SK-N-SH (cell line): ENCODE results near the gene IL11. TPM values are rescaled to one million over a fixed set of nuclear protein-coding genes. Genes with fewer than 3 reads are reported as not detected.

ENCODE experiments used
- CTCF ChIA-PET: fragments of 300-600, 350-600 bp; formaldehyde crosslinking; extraction: SDS; loops from one replicate; lab custom pipeline; 2021; lab: Yijun Ruan, JAX
- POLR2A ChIA-PET: fragments of 350-600 bp; sonication (Branson Sonifier 250); formaldehyde crosslinking; extraction: SDS; loops from one replicate; lab custom pipeline; 2020; ENCODE audit warnings: antibody characterized with exemption, inconsistent platforms; lab: Yijun Ruan, JAX
- DNase-seq: peaks from one replicate; pipeline ENCODE4 v3.0.0; 2012
- H2AFZ ChIP-seq: fragments of 200-600 bp; sonication (generic); 2 replicates; pipeline ENCODE4 v1.8.1; 2016; ENCODE audit warnings: antibody characterized with exemption, mild to moderate bottlenecking, low read depth
- H3F3A ChIP-seq: fragments of 200-600 bp; sonication (generic); replicated peaks from 2 replicates; pipeline ENCODE3; 2016; ENCODE audit warnings: antibody characterized with exemption, mild to moderate bottlenecking; ENCODE audit not compliant: insufficient read depth
- H3K27ac ChIP-seq, 2 experiments: fragments of 200-500 bp in 1 of 2; fragments of 200-600 bp in 1 of 2; sonication (Bioruptor generic) in 1 of 2; sonication (generic), shearing (Covaris generic) in 1 of 2; 2 replicates each; pipeline versions ENCODE4 v1.5.1 to v1.6.1; 2014 to 2016; ENCODE audit warnings: low read depth in 2 of 2, inconsistent platforms in 1 of 2, low read length in 1 of 2, mild to moderate bottlenecking in 1 of 2, mixed read lengths in 1 of 2
- H3K27me3 ChIP-seq: fragments of 200-600 bp; sonication (generic), shearing (Covaris generic); 2 replicates; pipeline ENCODE4 v1.6.1; 2016; ENCODE audit warnings: mixed run types; ENCODE audit not compliant: insufficient read depth
- H3K36me3 ChIP-seq, 2 experiments: fragments of 200-500 bp in 1 of 2; fragments of 200-600 bp in 1 of 2; sonication (Bioruptor generic) in 1 of 2; sonication (generic) in 1 of 2; replicated peaks in 1 of 2; 2 replicates each; pipeline versions ENCODE3 to v1.5.1; 2014 to 2016; ENCODE audit warnings: low read length in 1 of 2, mild to moderate bottlenecking in 1 of 2; ENCODE audit not compliant: insufficient read depth in 2 of 2, control insufficient read depth in 1 of 2
- H3K4me1 ChIP-seq, 2 experiments: fragments of 200-500 bp in 1 of 2; fragments of 200-600 bp in 1 of 2; sonication (Bioruptor generic) in 1 of 2; sonication (generic), shearing (Covaris generic) in 1 of 2; 2 replicates each; pipeline versions ENCODE4 v1.5.1 to v1.6.1; 2014 to 2016; ENCODE audit warnings: low read depth in 1 of 2, low read length in 1 of 2, mixed run types in 1 of 2; ENCODE audit not compliant: insufficient read depth in 2 of 2, control insufficient read depth in 1 of 2
- H3K4me2 ChIP-seq: fragments of 200-600 bp; sonication (generic), shearing (Covaris generic); 2 replicates; pipeline ENCODE4 v1.6.1; 2017; ENCODE audit warnings: mixed run types
- H3K4me3 ChIP-seq, 2 experiments: fragments of 200-500 bp in 1 of 2; fragments of 200-600 bp in 1 of 2; sonication (Bioruptor generic) in 1 of 2; sonication (generic), shearing (Covaris generic) in 1 of 2; 2 replicates each; pipeline versions ENCODE4 v1.5.1 to v1.8.1; 2014 to 2016; ENCODE audit warnings: low read depth in 2 of 2, inconsistent platforms in 1 of 2, low read length in 1 of 2, mild to moderate bottlenecking in 1 of 2, mixed read lengths in 1 of 2, moderate library complexity in 1 of 2
- H3K79me2 ChIP-seq: fragments of 200-600 bp; sonication (generic); 2 replicates; pipeline ENCODE4 v1.8.1; 2017; ENCODE audit warnings: mild to moderate bottlenecking; ENCODE audit not compliant: insufficient read depth
- H3K9ac ChIP-seq: fragments of 200-600 bp; sonication (generic); 2 replicates; pipeline ENCODE4 v1.6.1; 2017; ENCODE audit warnings: mixed run types
- H3K9me2 ChIP-seq: fragments of 200-600 bp; sonication (generic); 2 replicates; pipeline ENCODE4 v1.6.1; 2017; ENCODE audit warnings: mixed run types
- H3K9me3 ChIP-seq: fragments of 200-600 bp; sonication (generic); 2 replicates; pipeline ENCODE4 v1.6.1; 2017; ENCODE audit warnings: mixed run types, mild to moderate bottlenecking, moderate library complexity
- H4K20me1 ChIP-seq: fragments of 200-600 bp; sonication (generic); 2 replicates; pipeline ENCODE4 v1.6.1; 2017; ENCODE audit warnings: mild to moderate bottlenecking, mixed run types; ENCODE audit not compliant: insufficient read depth
- CTCF ChIP-seq: fragments of 200-600 bp; sonication (generic); IDR thresholded peaks from 2 replicates; pipeline ENCODE4 v1.6.1; 2017; ENCODE audit warnings: antibody characterized with exemption, mild to moderate bottlenecking, moderate library complexity
- ELF1 ChIP-seq: IDR thresholded peaks from 2 replicates; pipeline ENCODE4 v1.4.0; 2012
- EP300 ChIP-seq, 2 experiments: IDR thresholded peaks; 2 replicates each; pipeline versions ENCODE4 v1.4.0 to v1.6.1; 2012; ENCODE audit warnings: borderline replicate concordance in 1 of 2, low read depth in 1 of 2, low read length in 1 of 2
- EZH2phosphoT487 ChIP-seq: fragments of 200-600 bp; sonication (generic); IDR thresholded peaks from 2 replicates; pipeline ENCODE4 v1.6.1; 2017; ENCODE audit warnings: low read depth, mixed run types, mild to moderate bottlenecking, antibody characterized with exemption, moderate library complexity, borderline replicate concordance
- MAX ChIP-seq: IDR thresholded peaks from 2 replicates; pipeline ENCODE4 v1.4.0; 2012; ENCODE audit warnings: low read depth
- MEF2A ChIP-seq: IDR thresholded peaks from 2 replicates; pipeline ENCODE4 v1.4.0; 2012; ENCODE audit warnings: low read depth, borderline replicate concordance
- NFIC ChIP-seq: IDR thresholded peaks from 2 replicates; pipeline ENCODE4 v1.4.0; 2012; ENCODE audit warnings: borderline replicate concordance
- POLR2AphosphoS5 ChIP-seq: IDR thresholded peaks from 2 replicates; pipeline ENCODE4 v1.6.1; 2012; ENCODE audit warnings: low read depth, low read length
- RAD21 ChIP-seq: IDR thresholded peaks from 2 replicates; pipeline ENCODE4 v1.6.1; 2012; ENCODE audit warnings: mild to moderate bottlenecking, low read length
- SMC3 ChIP-seq: IDR thresholded peaks from 2 replicates; pipeline ENCODE4 v1.6.1; 2012; ENCODE audit warnings: low read depth, low read length, improper control_type of control experiment
- TAF1 ChIP-seq: IDR thresholded peaks from 2 replicates; pipeline ENCODE4 v1.6.1; 2012; ENCODE audit warnings: low read depth, mild to moderate bottlenecking, low read length, moderate library complexity, borderline replicate concordance
- TCF12 ChIP-seq: IDR thresholded peaks from 2 replicates; pipeline ENCODE4 v1.4.0; 2012
- TEAD4 ChIP-seq: IDR thresholded peaks from 2 replicates; pipeline ENCODE4 v1.4.0; 2012; ENCODE audit warnings: mild to moderate bottlenecking, borderline replicate concordance; ENCODE audit not compliant: insufficient read depth
- YY1 ChIP-seq: IDR thresholded peaks from 2 replicates; pipeline ENCODE4 v1.4.0; 2012; ENCODE audit warnings: low read depth, mild to moderate bottlenecking
- WGBS: methylation state at CpG from one replicate; pipeline ENCODE4 v1.1.6; 2017; ENCODE audit warnings: low lambda C conversion rate; 5-methylcytosine and 5-hydroxymethylcytosine counted together
- polyA plus RNA-seq, 3 experiments: library from polyadenylated mRNA; depleted of rRNA; stranded (reverse); fragments of >200 nt; gene quantifications; 2 replicates each; pipeline ENCODE4 v1.2.3, GENCODE V29; 2012
- TF ChIP-seq, protein P1 (sequence below): IDR thresholded peaks from 2 replicates; pipeline ENCODE4; 2012

Gene IL11
- polyA plus RNA-seq, 1 of the 3 experiments (the other 2 are of a cell fraction) = 13.2 TPM

DNA sequence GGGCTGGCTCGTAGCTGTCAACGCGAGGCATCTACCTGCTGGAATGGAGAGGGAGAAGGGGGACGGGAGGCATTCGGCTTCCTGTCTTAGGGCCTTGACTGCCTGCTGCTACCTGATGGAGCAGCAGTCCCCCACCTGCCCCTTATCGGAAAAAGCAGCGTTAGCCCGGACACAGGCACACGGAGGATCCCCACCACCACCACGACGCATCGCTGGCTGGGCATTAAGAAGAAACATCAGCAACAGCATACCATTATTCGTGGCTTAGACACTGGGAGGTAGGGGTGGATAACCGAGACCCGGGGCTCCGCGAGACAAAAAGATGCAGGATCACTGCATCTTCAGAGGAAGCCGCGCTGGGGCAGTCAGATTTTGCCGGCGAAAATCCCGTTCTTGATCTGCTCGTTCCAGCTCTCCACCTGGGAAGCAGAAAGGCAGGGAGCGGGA lies 16.9 kb downstream of the IL11 start:
- POLR2A ChIA-PET = interaction anchor here (1.6 to 1.7 kb wide), 2 partner anchors 14 to 31 kb away, joined by 5 to 7 read pairs; partner anchors contain the start of genes KMT5C and TMEM238
- peaks cover 38% of the 10 kb centered on the region for H3K27me3 ChIP-seq
- H3K36me3 ChIP-seq = no peaks in the 10 kb centered on the region
- TF ChIP-seq POLR2AphosphoS5 (no peak), EZH2phosphoT487 (no peak), RAD21 (no peak), MAX (no peak), TEAD4 (no peak), TCF12 (no peak), ELF1 (no peak), MEF2A (no peak), CTCF (no peak), SMC3 (no peak), TAF1 (no peak), NFIC (no peak), YY1 (no peak)
- TF ChIP-seq, protein P1, sequence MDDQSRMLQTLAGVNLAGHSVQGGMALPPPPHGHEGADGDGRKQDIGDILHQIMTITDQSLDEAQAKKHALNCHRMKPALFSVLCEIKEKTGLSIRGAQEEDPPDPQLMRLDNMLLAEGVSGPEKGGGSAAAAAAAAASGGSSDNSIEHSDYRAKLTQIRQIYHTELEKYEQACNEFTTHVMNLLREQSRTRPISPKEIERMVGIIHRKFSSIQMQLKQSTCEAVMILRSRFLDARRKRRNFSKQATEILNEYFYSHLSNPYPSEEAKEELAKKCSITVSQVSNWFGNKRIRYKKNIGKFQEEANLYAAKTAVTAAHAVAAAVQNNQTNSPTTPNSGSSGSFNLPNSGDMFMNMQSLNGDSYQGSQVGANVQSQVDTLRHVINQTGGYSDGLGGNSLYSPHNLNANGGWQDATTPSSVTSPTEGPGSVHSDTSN = no peak
- no peak overlapping the region for H3K9ac ChIP-seq
- peak overlapping the region; percentile 49 to 59 for H3K4me3 ChIP-seq
- no peaks in the 10 kb centered on the region for H3K9me3 ChIP-seq
- no peak overlapping the region; the same call in 1 of the 2 replicates for H2AFZ ChIP-seq
- peaks cover 0 to 17% of the 10 kb centered on the region in 2 experiments; a peak in 1 of 4 replicates for H3K4me1 ChIP-seq
- WGBS = 11% methylated on average over 13 of the region's 24 CpGs
- CTCF ChIA-PET = interaction anchor here (1.0 to 2.5 kb wide), 3 partner anchors 9 to 52 kb away, joined by 3 to 9 read pairs (median 6); partner anchors contain the start of gene KMT5C
- no peaks in the 10 kb centered on the region for H4K20me1 ChIP-seq
- peaks cover 12% of the 10 kb centered on the region for H3F3A ChIP-seq
- no peaks in the 10 kb centered on the region for H3K9me2 ChIP-seq
- DNase-seq = no peak
- no peak overlapping the region for H3K27ac ChIP-seq
- H3K79me2 ChIP-seq = no peaks in the 10 kb centered on the region
- peak overlapping the region; percentile 95 for H3K4me2 ChIP-seq

DNA sequence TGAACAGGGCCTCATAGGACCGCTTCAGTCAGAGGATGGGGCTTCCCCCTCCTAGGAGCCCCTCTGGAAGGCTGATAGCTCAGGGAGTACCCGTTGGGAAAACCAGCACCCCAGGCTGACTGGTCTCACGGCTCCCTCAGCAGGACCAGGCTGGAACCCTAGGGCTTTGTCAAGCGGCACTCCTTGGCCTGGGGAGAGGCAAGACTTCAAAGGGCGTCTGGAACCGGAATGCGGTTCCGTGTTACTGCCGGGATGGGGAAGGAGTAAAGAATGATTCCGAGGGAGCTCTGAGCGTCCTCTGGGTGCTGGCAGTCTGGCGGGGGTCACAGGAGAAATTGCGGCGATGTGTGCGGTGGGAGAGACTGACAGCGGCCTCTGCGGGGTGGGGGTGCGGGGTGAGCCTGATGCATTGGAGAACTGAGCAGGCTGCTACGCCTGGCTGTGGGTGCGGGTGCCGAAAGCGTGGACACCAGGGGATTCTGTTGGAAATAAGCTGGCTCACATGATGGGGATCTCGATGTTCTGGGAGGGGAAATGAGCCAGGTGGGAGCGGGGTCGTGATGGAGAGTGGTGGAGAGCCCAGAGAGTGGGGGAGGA lies 17.6 kb downstream of the IL11 start:
- Histone ChIP-seq H3K27me3 (peaks cover 38% of the 10 kb centered on the region), H3K79me2 (no peaks in the 10 kb centered on the region), H3K27ac (no peak overlapping the region), H2AFZ (no peak overlapping the region), H4K20me1 (no peaks in the 10 kb centered on the region), H3K36me3 (no peaks in the 10 kb centered on the region), H3K9me2 (no peaks in the 10 kb centered on the region), H3K4me3 (no peak overlapping the region), H3K9me3 (no peaks in the 10 kb centered on the region), H3F3A (peaks cover 14% of the 10 kb centered on the region), H3K4me1 (peaks cover 0 to 17% of the 10 kb centered on the region in 2 experiments; a peak in 1 of 4 replicates), H3K9ac (no peak overlapping the region), H3K4me2 (no peak overlapping the region)
- TF ChIP-seq EP300 (IDR thresholded peaks at IDR 0.05; ENCODE audit: borderline replicate concordance in 1 of 2, low read depth in 1 of 2, low read length in 1 of 2) = no peak
- no peak for TF ChIP-seq ELF1
- TF ChIP-seq RAD21 = no peak
- TF ChIP-seq SMC3 = no peak
- ChIA-PET POLR2A (interaction anchor here (1.6 to 1.7 kb wide), 2 partner anchors 13 to 31 kb away, joined by 5 to 7 read pairs; partner anchors contain the start of genes KMT5C and TMEM238), CTCF (interaction anchor here (1.0 to 2.5 kb wide), 5 partner anchors 8 to 51 kb away, joined by 3 to 9 read pairs (median 3); partner anchors contain the start of genes KMT5C and TMEM238)
- 42% methylated on average over 24 of the region's 25 CpGs for WGBS
- DNase-seq = no peak
